Smooth muscle cell (in vitro differentiated cells): ENCODE results near the gene CFAP46. TPM values are rescaled to one million over a fixed set of nuclear protein-coding genes. Genes with fewer than 3 reads are reported as not detected.
A peak's percentile ranks its signal among the peaks of the same experiment; 100 is the strongest.
"Not testable (repeated sequence)": the region's sequence is repeated elsewhere in the genome, so short reads cannot be mapped to it uniquely, and the experiment has no call there.

Experiments used
- DNase-seq: peaks from one replicate; lab custom pipeline; 2025; ENCODE audit not compliant: unreplicated experiment; lab: John Stamatoyannopoulos, UW
- H2AFZ ChIP-seq: fragments of 200-600 bp; sonication (generic); 2 replicates; pipeline ENCODE4 v1.6.0; 2016; ENCODE audit warnings: antibody characterized with exemption, low read depth, mild to moderate bottlenecking
- H3F3A ChIP-seq: fragments of 200-600 bp; sonication (generic); 2 replicates; pipeline ENCODE4 v1.6.0; 2017; ENCODE audit warnings: antibody characterized with exemption, low read depth
- H3K27ac ChIP-seq: fragments of 200-600 bp; sonication (generic); 2 replicates; pipeline ENCODE4 v1.5.1; 2016; ENCODE audit warnings: low read depth, mild to moderate bottlenecking
- H3K27me3 ChIP-seq: fragments of 200-600 bp; sonication (generic); 2 replicates; pipeline ENCODE4 v1.6.1; 2016; ENCODE audit warnings: low read depth, mild to moderate bottlenecking
- H3K36me3 ChIP-seq: fragments of 200-600 bp; sonication (generic); 2 replicates; pipeline ENCODE4 v1.5.1; 2016; ENCODE audit warnings: low read depth
- H3K4me1 ChIP-seq: fragments of 200-600 bp; sonication (generic); 2 replicates; pipeline ENCODE4 v1.5.1; 2016; ENCODE audit warnings: low read depth
- H3K4me2 ChIP-seq: fragments of 200-600 bp; sonication (generic); 2 replicates; pipeline ENCODE4 v1.6.0; 2016; ENCODE audit warnings: mild to moderate bottlenecking
- H3K4me3 ChIP-seq: fragments of 200-600 bp; sonication (generic); 2 replicates; pipeline ENCODE4 v1.5.1; 2016; ENCODE audit warnings: mild to moderate bottlenecking
- H3K79me2 ChIP-seq: fragments of 200-600 bp; sonication (generic); 2 replicates; pipeline ENCODE4 v1.6.0; 2016; ENCODE audit warnings: low read depth, mild to moderate bottlenecking
- H3K9ac ChIP-seq: fragments of 200-600 bp; sonication (generic); 2 replicates; pipeline ENCODE4 v1.6.0; 2016; ENCODE audit warnings: low read depth
- H3K9me3 ChIP-seq: fragments of 200-600 bp; sonication (generic); replicated peaks from 2 replicates; pipeline ENCODE4 v1.5.1; 2016; ENCODE audit warnings: low read depth
- H4K20me1 ChIP-seq: fragments of 200-600 bp; sonication (generic); 2 replicates; pipeline ENCODE4 v1.6.0; 2016; ENCODE audit warnings: low read depth
- CTCF ChIP-seq: fragments of 200-600 bp; sonication (generic); IDR thresholded peaks from 2 replicates; pipeline ENCODE4 v1.5.1; 2017; ENCODE audit warnings: borderline replicate concordance, mild to moderate bottlenecking, antibody characterized with exemption; ENCODE audit not compliant: insufficient read depth, poor library complexity, severe bottlenecking
- WGBS: methylation state at CpG from one replicate; pipeline ENCODE4 v1.1.7; 2016; ENCODE audit warnings: low lambda C conversion rate; 5-methylcytosine and 5-hydroxymethylcytosine counted together
- polyA plus RNA-seq: library from polyadenylated mRNA; unstranded; fragments of >200 nt; fragmentation: Nextera tagmentation; extraction: Ambion mirVana; gene quantifications from 2 replicates; pipeline ENCODE4 v1.2.1, GENCODE V29; 2016
- total RNA-seq: library from RNA; depleted of rRNA; stranded (reverse); fragments of >200 nt; gene quantifications from 2 replicates; pipeline ENCODE4 v1.2.3, GENCODE V29; 2014

The CFAP46 gene
- total and polyA plus RNA-seq, 2 experiments from 2014 or later = 1.1 to 2.0 TPM

- 85% methylated on average over 16 of the region's 16 CpGs for WGBS
- no peak for DNase-seq
- Histone ChIP-seq H3K4me3 (no peak overlapping the region), H3K27me3 (peaks cover 4% of the 10 kb centered on the region), H3K27ac (no peak overlapping the region), H3K9ac (no peak overlapping the region), H3K36me3 (no peaks in the 10 kb centered on the region), H3K4me1 (no peaks in the 10 kb centered on the region), H3K4me2 (no peak overlapping the region), H3K9me3 (no peaks in the 10 kb centered on the region), H3F3A (no peaks in the 10 kb centered on the region), H2AFZ (no peak overlapping the region), H3K79me2 (no peaks in the 10 kb centered on the region), H4K20me1 (no peaks in the 10 kb centered on the region)
- TF ChIP-seq CTCF = no peak
These were observed 44.6 kb downstream of the CFAP46 start for GRCh38 chr10:132897516-132898381.

- H4K20me1 ChIP-seq, H2AFZ ChIP-seq, H3K4me1 ChIP-seq, H3K79me2 ChIP-seq, H3K36me3 ChIP-seq, H3K4me3 ChIP-seq, H3K27me3 ChIP-seq, H3K27ac ChIP-seq, H3K9ac ChIP-seq, H3F3A ChIP-seq, H3K4me2 ChIP-seq, DNase-seq, H3K9me3 ChIP-seq: not testable (repeated sequence)
- peak; percentile 25 for TF ChIP-seq CTCF
- 72% methylated on average over 6 of the region's 6 CpGs for WGBS
These were observed 48.6 kb downstream of the CFAP46 start for GRCh38 chr10:132893786-132894185.

GRCh38 chr10:132893090-132893489 is 49.3 kb downstream of the CFAP46 start:
- H3K4me1 ChIP-seq = peaks cover 8% of the 10 kb centered on the region
- no peaks in the 10 kb centered on the region for H3K9me3 ChIP-seq
- no peak overlapping the region for H2AFZ ChIP-seq
- H3K79me2 ChIP-seq = no peaks in the 10 kb centered on the region
- no peaks in the 10 kb centered on the region for H4K20me1 ChIP-seq
- H3F3A ChIP-seq = no peaks in the 10 kb centered on the region
- H3K27me3 ChIP-seq = peaks cover 4% of the 10 kb centered on the region
- no peak overlapping the region for H3K4me2 ChIP-seq
- no peak overlapping the region for H3K9ac ChIP-seq
- TF ChIP-seq CTCF = no peak
- no peak for DNase-seq
- H3K36me3 ChIP-seq = no peaks in the 10 kb centered on the region
- H3K4me3 ChIP-seq = no peak overlapping the region
- no peak overlapping the region for H3K27ac ChIP-seq
- WGBS = 84% methylated on average over 9 of the region's 9 CpGs

GRCh38 chr10:132892004-132892403 is 50.4 kb downstream of the CFAP46 start:
- Histone ChIP-seq H3K27me3 (peaks cover 4% of the 10 kb centered on the region), H3K79me2 (no peaks in the 10 kb centered on the region), H3K9me3 (no peaks in the 10 kb centered on the region), H3K4me2 (peak overlapping the region; percentile 1), H2AFZ (no peak overlapping the region), H3F3A (no peaks in the 10 kb centered on the region), H3K4me1 (peaks cover 8% of the 10 kb centered on the region), H3K27ac (no peak overlapping the region), H4K20me1 (no peaks in the 10 kb centered on the region), H3K9ac (no peak overlapping the region), H3K4me3 (no peak overlapping the region), H3K36me3 (no peaks in the 10 kb centered on the region)
- DNase-seq = no peak
- WGBS = 64% methylated on average over 12 of the region's 12 CpGs
- TF ChIP-seq CTCF = no peak
